Measurements from ENCODE around the gene CTBP1. TPM values are rescaled to one million over a fixed set of nuclear protein-coding genes. Genes with fewer than 3 reads are reported as not detected.

Gene CTBP1
- total and polyA plus RNA-seq, 2 experiments from 2014 or later: 74.0 to 192 TPM

GRCh38 chr4:1207157-1207470, 41.8 kb downstream of the CTBP1 start:
- H2AFZ ChIP-seq: no peak overlapping the region
- no peak overlapping the region for H3K4me2 ChIP-seq
- no peaks in the 10 kb centered on the region for H3K4me1 ChIP-seq (ENCODE audit: insufficient read depth)
- no peak for TF ChIP-seq CTCF (conservative IDR thresholded peaks at IDR 0.05; ENCODE audit: low read depth in 2 of 2)
- no peak for TF ChIP-seq EZH2 (IDR thresholded peaks at IDR 0.05; ENCODE audit: low read depth, unreplicated experiment)
- TF ChIP-seq JUNB (IDR thresholded peaks at IDR 0.05; ENCODE audit: unreplicated experiment): no peak
- TF ChIP-seq EZH2phosphoT487 (IDR thresholded peaks at IDR 0.05; ENCODE audit: unreplicated experiment): no peak
- TF ChIP-seq REST (IDR thresholded peaks at IDR 0.05; ENCODE audit: unreplicated experiment): no peak
- TF ChIP-seq ZNF331 (CRISPR knock-in tag; IDR thresholded peaks at IDR 0.05; ENCODE audit: low read depth): no peak
- no peak for TF ChIP-seq POLR2AphosphoS5 (IDR thresholded peaks at IDR 0.05; ENCODE audit: low read depth)
- TF ChIP-seq CREB1 (CRISPR knock-in tag; IDR thresholded peaks at IDR 0.05; ENCODE audit: low read depth): no peak
- no peak for TF ChIP-seq ZNF114 (CRISPR knock-in tag; IDR thresholded peaks at IDR 0.05)
- TF ChIP-seq ETS1 (IDR thresholded peaks at IDR 0.05): no peak
- no peak for TF ChIP-seq NANOG (IDR thresholded peaks at IDR 0.05; ENCODE audit: borderline replicate concordance)
- TF ChIP-seq ZNF462 (CRISPR knock-in tag; IDR thresholded peaks at IDR 0.05): no peak
- TF ChIP-seq STAT1 (IDR thresholded peaks at IDR 0.05; ENCODE audit: unreplicated experiment): no peak
- H3F3A ChIP-seq (replicated peaks; ENCODE audit: low read depth): no peaks in the 10 kb centered on the region
- Mint-ChIP-seq H3K36me3 (ENCODE audit: low read depth) (peaks cover 7% of the 10 kb centered on the region), H3K4me1 (no peaks in the 10 kb centered on the region; the same call in 2 of the 3 replicates), H3K9me3 (no peaks in the 10 kb centered on the region), H3K27ac (no peak overlapping the region), H3K4me3 (no peak overlapping the region), H3K27me3 (ENCODE audit: insufficient read depth, low read depth, poor library complexity) (peaks cover 8% of the 10 kb centered on the region)
- H3K27me3 ChIP-seq (ENCODE audit: insufficient read depth): no peaks in the 10 kb centered on the region
- no peak overlapping the region for H3K27ac ChIP-seq (ENCODE audit: low read depth)
- no peaks in the 10 kb centered on the region for H3K9me2 ChIP-seq (ENCODE audit: insufficient read depth)
- no peaks in the 10 kb centered on the region for H3K36me3 ChIP-seq (ENCODE audit: insufficient read depth)
- H3K79me2 ChIP-seq (replicated peaks; ENCODE audit: insufficient read depth): no peaks in the 10 kb centered on the region
- ATAC-seq (no peak), DNase-seq (ENCODE audit: low spot score) (peak; percentile 0)
- H4K20me1 ChIP-seq (replicated peaks; ENCODE audit: insufficient read depth): no peaks in the 10 kb centered on the region
- no peak overlapping the region for H3K4me3 ChIP-seq

Measured in GM23338 (cell line).